Caco-2 (cell line): ENCODE measurements around the gene NECTIN1. TPM values are rescaled to one million over a fixed set of nuclear protein-coding genes. Genes with fewer than 3 reads are reported as not detected.

Experiments used
- BruUV-seq: library from RNA; stranded (reverse); fragments of 400-500 nt; replicated peaks from 2 replicates; lab custom pipeline; 2021; lab: Mats Ljungman, UMichigan
- CTCF ChIA-PET: fragments of 300-600 bp; sonication (Branson Sonifier 250); formaldehyde crosslinking; loops from one replicate; lab custom pipeline; 2022; ENCODE audit warnings: antibody characterized with exemption; lab: Charles Lee
- POLR2A ChIA-PET: fragments of 300-600 bp; sonication (Branson Sonifier 250); formaldehyde crosslinking; loops from one replicate; lab custom pipeline; 2022; ENCODE audit warnings: antibody characterized with exemption; lab: Charles Lee
- DNase-seq, 2 experiments: peaks; one replicate each; pipeline versions ENCODE4 v3.0.0 to v3.0.0-alpha.2; 2020 to 2022
- H3K27me3 ChIP-seq: replicated peaks from 2 replicates; pipeline ENCODE4 v1.6.0; 2011; ENCODE audit warnings: low read length; ENCODE audit not compliant: control insufficient read depth, insufficient read depth
- H3K36me3 ChIP-seq: 2 replicates; pipeline ENCODE4 v1.5.1; 2011; ENCODE audit warnings: low read length; ENCODE audit not compliant: control insufficient read depth, insufficient read depth
- H3K4me1 ChIP-seq: fragments of 250-450 bp; sonication (Bioruptor Pico); 2 replicates; pipeline ENCODE4 v1.5.1; 2020; ENCODE audit warnings: mild to moderate bottlenecking
- H3K4me3 ChIP-seq: 2 replicates; pipeline ENCODE4 v1.5.1; 2011; ENCODE audit warnings: low read depth, mild to moderate bottlenecking, control low read depth, low read length
- H3K9me3 ChIP-seq: fragments of 250-450 bp; sonication (Bioruptor Pico); 2 replicates; pipeline ENCODE4 v1.5.1; 2020; ENCODE audit warnings: mild to moderate bottlenecking, moderate library complexity
- H3K27ac Mint-ChIP-seq: one replicate; pipeline ENCODE4 v1.8.0; 2022; ENCODE audit warnings: mixed read lengths; ENCODE audit not compliant: unreplicated experiment
- H3K27me3 Mint-ChIP-seq: one replicate; pipeline ENCODE4 v1.8.0; 2022; ENCODE audit warnings: mixed read lengths; ENCODE audit not compliant: insufficient read depth, unreplicated experiment
- H3K36me3 Mint-ChIP-seq: one replicate; pipeline ENCODE4 v1.8.0; 2022; ENCODE audit warnings: mild to moderate bottlenecking, mixed read lengths; ENCODE audit not compliant: insufficient read depth, unreplicated experiment
- H3K4me1 Mint-ChIP-seq: one replicate; pipeline ENCODE4 v1.8.0; 2022; ENCODE audit warnings: low read depth, mixed read lengths; ENCODE audit not compliant: unreplicated experiment
- H3K4me3 Mint-ChIP-seq: one replicate; pipeline ENCODE4 v1.8.0; 2022; ENCODE audit warnings: mild to moderate bottlenecking, moderate library complexity, mixed read lengths; ENCODE audit not compliant: unreplicated experiment
- H3K9me3 Mint-ChIP-seq: one replicate; pipeline ENCODE4 v1.8.0; 2022; ENCODE audit warnings: mixed read lengths; ENCODE audit not compliant: unreplicated experiment
- intact Hi-C: fragments of 100-400 bp; cut with micrococcal nuclease; formaldehyde crosslinking; loops from one replicate; pipeline ENCODE4 v1.10.0; 2022; ENCODE audit not compliant: unreplicated experiment
- total RNA-seq: library from RNA; stranded (reverse); gene quantifications from 2 replicates; pipeline ENCODE4 v1.2.3, GENCODE V29; 2022
- TF ChIP-seq, protein P1 (sequence below), 2 experiments: fragments of 200-600 bp in 1 of 2; IDR thresholded peaks; 1 replicate in 1 of 2; 2 replicates in 1 of 2; pipeline versions ENCODE4 v1.5.1 to v1.8.0; 2011 to 2022; ENCODE audit warnings: antibody characterized with exemption in 1 of 2, control low read depth in 1 of 2, inconsistent platforms in 1 of 2, low read depth in 1 of 2, low read length in 1 of 2, mild to moderate bottlenecking in 1 of 2, moderate library complexity in 1 of 2; ENCODE audit not compliant: insufficient read depth in 1 of 2, severe bottlenecking in 1 of 2, unreplicated experiment in 1 of 2

Gene NECTIN1
- total RNA-seq, 1 experiment from 2014 or later: 60.1 TPM

DNA sequence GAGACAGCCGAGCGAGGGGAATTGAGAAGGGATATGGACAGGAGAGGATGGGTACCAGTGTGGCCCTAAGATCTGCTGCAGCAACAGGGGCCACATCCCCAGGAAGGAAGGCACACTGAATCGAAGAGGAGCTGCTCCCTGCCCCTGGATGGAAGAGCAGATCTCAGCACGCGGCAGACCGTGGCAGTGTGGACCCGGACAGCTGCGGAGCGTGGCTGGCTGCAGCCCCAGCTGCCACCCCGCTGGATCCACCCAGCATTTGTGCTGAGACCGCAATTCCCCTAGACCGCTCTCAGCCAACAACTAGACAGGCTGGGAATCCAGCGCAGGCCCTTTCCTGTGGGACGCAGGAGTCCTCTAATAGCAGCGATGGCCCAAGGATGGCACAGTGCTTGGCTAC, 94.7 kb downstream of the NECTIN1 start:
- ChIA-PET POLR2A (no interaction called here), CTCF (interaction anchor here (1.2 kb wide), 1 partner anchor 95 kb away, joined by 3 read pairs; no protein-coding TSS in a partner anchor)
- no peaks in the 10 kb centered on the region for H3K9me3 ChIP-seq
- TF ChIP-seq, protein P1, sequence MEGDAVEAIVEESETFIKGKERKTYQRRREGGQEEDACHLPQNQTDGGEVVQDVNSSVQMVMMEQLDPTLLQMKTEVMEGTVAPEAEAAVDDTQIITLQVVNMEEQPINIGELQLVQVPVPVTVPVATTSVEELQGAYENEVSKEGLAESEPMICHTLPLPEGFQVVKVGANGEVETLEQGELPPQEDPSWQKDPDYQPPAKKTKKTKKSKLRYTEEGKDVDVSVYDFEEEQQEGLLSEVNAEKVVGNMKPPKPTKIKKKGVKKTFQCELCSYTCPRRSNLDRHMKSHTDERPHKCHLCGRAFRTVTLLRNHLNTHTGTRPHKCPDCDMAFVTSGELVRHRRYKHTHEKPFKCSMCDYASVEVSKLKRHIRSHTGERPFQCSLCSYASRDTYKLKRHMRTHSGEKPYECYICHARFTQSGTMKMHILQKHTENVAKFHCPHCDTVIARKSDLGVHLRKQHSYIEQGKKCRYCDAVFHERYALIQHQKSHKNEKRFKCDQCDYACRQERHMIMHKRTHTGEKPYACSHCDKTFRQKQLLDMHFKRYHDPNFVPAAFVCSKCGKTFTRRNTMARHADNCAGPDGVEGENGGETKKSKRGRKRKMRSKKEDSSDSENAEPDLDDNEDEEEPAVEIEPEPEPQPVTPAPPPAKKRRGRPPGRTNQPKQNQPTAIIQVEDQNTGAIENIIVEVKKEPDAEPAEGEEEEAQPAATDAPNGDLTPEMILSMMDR (IDR thresholded peaks at IDR 0.05; ENCODE audit: insufficient read depth in 1 of 2, low read depth in 1 of 2, low read length in 1 of 2, severe bottlenecking in 1 of 2, unreplicated experiment in 1 of 2): no peak
- no peak overlapping the region for H3K4me3 ChIP-seq
- no peak for DNase-seq
- H3K36me3 ChIP-seq: no peaks in the 10 kb centered on the region
- Mint-ChIP-seq H3K27me3 (no peaks in the 10 kb centered on the region), H3K9me3 (no peaks in the 10 kb centered on the region), H3K36me3 (no peaks in the 10 kb centered on the region), H3K4me3 (no peak overlapping the region), H3K4me1 (no peaks in the 10 kb centered on the region), H3K27ac (no peak overlapping the region)
- no peaks in the 10 kb centered on the region for H3K27me3 ChIP-seq
- no TSS peak for BruUV-seq
- intact Hi-C loops: no loop called here
- H3K4me1 ChIP-seq: no peaks in the 10 kb centered on the region

DNA sequence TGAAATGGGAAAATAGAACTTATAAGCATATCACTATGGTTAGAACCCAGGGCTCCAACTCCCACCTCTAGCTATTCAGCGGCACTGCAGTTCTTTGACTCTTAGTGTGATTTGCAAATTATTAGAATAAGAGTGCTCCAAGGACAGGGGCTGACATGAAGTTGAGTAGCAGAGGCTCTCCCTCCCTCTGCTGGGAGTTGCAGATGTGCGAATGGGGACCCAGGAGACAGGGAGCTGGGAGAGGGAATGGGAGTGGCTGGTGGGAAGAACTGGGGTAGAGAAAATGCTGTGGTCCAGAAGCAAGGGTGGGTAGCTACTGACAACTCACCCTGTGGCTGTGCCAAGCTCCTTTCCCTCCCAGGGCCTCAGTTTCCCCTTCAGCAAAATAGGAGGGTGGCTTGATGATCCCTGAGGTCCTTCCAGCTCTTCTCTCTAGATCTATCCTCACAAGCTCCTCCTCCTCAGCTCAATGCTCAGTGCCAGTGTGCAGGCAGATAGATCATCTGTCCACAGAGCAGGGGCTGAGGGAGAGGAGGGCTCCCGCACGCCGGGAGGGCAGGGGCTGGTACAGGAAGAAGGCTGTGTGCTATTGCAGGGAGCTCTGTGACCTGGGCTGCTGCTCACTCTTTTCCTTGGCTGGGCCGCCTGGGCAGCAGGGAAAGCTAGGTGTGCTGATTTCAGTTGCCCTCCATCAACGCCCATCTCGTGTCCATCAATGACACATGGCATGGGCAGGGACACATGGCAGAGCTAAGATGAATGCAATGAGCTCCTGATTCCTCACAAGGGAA, 99.0 kb downstream of the NECTIN1 start:
- intact Hi-C loops: no loop called here
- TF ChIP-seq, protein P1 (IDR thresholded peaks at IDR 0.05; ENCODE audit: insufficient read depth in 1 of 2, low read depth in 1 of 2, low read length in 1 of 2, severe bottlenecking in 1 of 2, unreplicated experiment in 1 of 2): no peak
- H3K9me3 Mint-ChIP-seq: no peaks in the 10 kb centered on the region
- ChIA-PET CTCF (interaction anchor here (1.0 to 1.2 kb wide), 2 partner anchors 12 to 96 kb away, joined by 3 to 5 read pairs; no protein-coding TSS in a partner anchor), POLR2A (no interaction called here)
- Histone ChIP-seq H3K9me3 (no peaks in the 10 kb centered on the region), H3K36me3 (no peaks in the 10 kb centered on the region), H3K27me3 (no peaks in the 10 kb centered on the region), H3K4me3 (no peak overlapping the region), H3K4me1 (no peaks in the 10 kb centered on the region; the same call in 1 of the 2 replicates)
- DNase-seq: no peak
- BruUV-seq: no TSS peak
- H3K36me3 Mint-ChIP-seq: no peaks in the 10 kb centered on the region
- H3K27me3 Mint-ChIP-seq: peaks cover 2% of the 10 kb centered on the region
- no peaks in the 10 kb centered on the region for H3K4me1 Mint-ChIP-seq
- no peak overlapping the region for H3K27ac Mint-ChIP-seq
- H3K4me3 Mint-ChIP-seq: no peak overlapping the region

DNA sequence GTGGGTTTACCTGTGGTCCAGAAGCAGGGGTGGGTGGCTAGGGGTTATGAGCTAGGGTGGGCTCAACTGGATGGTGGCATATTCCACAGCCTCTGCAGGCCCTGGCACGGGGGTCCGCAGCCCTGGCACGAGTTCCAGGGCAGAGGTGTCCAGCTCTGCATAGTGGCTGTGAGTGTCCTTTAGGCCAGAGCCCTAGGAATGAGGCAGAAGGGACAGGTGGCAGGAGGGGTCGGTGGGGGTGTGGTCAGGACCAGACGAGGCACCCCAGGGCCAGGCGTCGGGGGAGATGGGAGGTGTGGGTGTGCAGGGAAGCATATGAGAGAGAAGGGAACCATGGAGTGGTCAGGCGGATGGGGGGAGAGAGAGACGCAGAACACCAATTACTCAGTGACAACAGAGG, 99.9 kb downstream of the NECTIN1 start:
- TF ChIP-seq, protein P1 (IDR thresholded peaks at IDR 0.05; ENCODE audit: insufficient read depth in 1 of 2, low read depth in 1 of 2, low read length in 1 of 2, severe bottlenecking in 1 of 2, unreplicated experiment in 1 of 2): no peak
- Mint-ChIP-seq H3K27me3 (peaks cover 2% of the 10 kb centered on the region), H3K9me3 (no peaks in the 10 kb centered on the region), H3K27ac (no peak overlapping the region), H3K36me3 (no peaks in the 10 kb centered on the region), H3K4me1 (no peaks in the 10 kb centered on the region), H3K4me3 (no peak overlapping the region)
- Histone ChIP-seq H3K27me3 (no peaks in the 10 kb centered on the region), H3K36me3 (no peaks in the 10 kb centered on the region), H3K4me1 (no peaks in the 10 kb centered on the region; the same call in 1 of the 2 replicates), H3K9me3 (no peaks in the 10 kb centered on the region), H3K4me3 (no peak overlapping the region)
- POLR2A ChIA-PET: no interaction called here
- CTCF ChIA-PET: interaction anchor here (1.2 kb wide), 1 partner anchor 13 kb away, joined by 5 read pairs; no protein-coding TSS in a partner anchor
- no peak for DNase-seq
- BruUV-seq: no TSS peak
- intact Hi-C loops: no loop called here
